CD4-positive, alpha-beta T cell treated with Interleukin-6 at 100 ng/mL for 8 hours (primary cell): ENCODE results near the gene CYB561D1.
A peak's percentile ranks its signal among the peaks of the same experiment; 100 is the strongest.
"Not testable (repeated sequence)": the region's sequence is repeated elsewhere in the genome, so short reads cannot be mapped to it uniquely, and the experiment has no call there.

ENCODE experiments used
- DNase-seq: peaks from one replicate; pipeline ENCODE4 v3.0.0-alpha.2; 2020; ENCODE audit warnings: mixed read lengths, low spot score

Gene CYB561D1, protein sequence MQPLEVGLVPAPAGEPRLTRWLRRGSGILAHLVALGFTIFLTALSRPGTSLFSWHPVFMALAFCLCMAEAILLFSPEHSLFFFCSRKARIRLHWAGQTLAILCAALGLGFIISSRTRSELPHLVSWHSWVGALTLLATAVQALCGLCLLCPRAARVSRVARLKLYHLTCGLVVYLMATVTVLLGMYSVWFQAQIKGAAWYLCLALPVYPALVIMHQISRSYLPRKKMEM

DNA sequence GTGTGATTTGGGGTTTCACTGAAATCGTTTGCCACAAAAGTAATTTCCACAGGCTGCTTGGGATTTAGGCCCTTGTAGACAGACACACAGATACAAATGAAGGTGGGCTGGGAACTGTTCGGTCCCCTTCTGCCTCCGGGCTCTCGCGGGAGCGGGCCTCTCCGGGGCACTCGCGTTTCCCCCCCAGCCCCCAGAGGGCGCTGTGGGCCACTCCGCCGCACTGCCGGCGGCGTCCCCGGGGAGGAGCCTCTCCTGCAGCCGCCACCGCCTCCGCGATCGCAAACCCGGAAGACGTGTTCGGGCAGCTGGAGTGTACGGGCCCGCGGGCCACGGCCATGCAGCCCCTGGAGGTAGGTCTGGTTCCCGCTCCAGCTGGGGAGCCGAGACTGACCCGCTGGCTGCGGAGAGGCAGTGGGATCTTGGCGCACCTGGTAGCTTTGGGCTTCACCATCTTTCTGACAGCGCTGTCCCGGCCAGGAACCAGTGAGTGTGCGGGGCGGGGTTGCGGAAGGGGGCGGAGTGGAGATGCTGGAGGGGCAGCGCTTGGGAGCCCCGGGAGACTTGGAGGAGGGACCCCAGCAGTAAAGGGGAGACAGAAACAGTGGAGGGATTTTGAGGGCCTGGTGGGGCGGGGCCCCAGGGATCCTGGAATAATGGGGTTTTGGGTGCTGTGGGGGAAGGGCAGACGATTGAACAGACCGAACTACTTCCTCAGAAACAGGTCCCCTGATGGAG, at the start of gene CYB561D1:
Gene CYB561D1 (plus strand): TSS at position 290 of the 735 bp plus-strand sequence. CDS start 46 bp downstream, at position 336.
- DNase-seq, result peak; percentile 85

DNA sequence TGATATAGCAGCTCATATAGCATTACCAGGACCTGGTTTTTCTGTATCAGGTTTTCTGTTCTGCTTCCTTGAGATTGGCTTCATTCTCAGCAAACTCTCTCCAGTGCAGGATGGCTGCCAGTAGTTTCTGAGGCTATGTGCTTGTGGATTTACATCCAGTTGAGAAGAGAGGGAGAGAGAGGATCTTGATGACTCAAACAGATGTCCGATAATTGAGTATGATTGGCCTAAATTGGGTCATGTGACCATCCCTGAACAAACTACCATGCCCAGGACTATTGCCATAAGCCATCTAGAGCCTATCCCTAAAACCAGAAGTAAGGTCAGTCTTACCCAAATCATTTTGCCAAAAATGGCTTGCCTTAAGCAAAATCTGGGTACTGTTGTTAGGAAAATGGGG, 49.5 kb upstream of the CYB561D1 start:
- DNase-seq, result no peak

DNA sequence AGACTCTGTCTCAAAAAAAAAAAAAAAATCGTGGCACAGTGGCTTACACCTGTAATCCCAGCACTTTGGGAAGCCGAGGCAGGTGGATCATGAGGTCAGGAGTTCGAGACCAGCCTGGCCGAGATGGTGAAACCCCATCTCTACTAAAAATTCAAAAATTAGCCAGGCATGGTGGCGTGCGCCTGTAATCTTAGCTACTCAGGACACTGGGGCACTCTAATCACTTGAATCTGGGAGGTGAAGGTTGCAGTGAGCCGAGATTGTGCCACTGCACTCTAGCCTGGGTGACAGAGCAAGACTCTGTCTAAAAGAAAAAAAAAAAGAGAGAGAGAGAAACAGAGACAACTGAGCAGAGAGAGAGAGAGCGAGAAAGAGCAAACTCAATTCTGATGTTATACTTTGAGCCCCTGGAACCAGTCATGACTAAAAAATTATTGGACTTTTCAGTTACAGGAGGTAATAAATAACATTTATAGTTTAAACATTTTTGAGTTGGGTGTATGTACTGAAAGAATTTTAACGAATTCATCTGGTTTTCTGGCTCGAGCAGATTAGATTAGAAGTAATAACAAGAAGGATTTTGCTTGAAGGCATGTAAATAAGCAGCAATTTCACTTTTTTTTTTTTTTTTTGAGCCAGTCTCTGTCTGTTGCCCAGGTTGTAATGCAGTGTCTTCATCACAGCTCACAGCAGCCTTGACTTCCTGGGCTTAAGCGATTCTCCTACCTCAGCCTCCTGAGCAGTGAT, 47.8 kb upstream of the CYB561D1 start:
- DNase-seq, result not testable (repeated sequence)

DNA sequence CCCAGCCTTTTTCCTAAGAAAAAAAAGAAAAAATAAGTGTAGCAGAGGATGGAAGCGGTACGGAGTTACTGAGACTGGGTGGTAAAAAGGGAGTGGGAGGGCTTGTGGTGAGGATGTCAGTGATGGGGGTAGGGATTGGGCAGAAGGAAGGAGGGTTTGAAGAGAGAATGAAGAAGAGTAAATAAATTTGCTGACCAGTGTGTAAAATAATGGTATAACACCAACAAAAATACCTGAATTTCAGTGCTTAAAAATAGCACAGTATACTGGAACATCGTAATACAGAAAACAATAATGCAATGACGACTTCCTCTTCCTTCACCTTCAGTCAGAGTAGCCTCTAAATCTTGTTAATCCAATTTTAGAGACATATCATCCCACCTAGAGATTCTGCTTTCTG, 46.4 kb upstream of the CYB561D1 start:
- DNase-seq, result no peak

DNA sequence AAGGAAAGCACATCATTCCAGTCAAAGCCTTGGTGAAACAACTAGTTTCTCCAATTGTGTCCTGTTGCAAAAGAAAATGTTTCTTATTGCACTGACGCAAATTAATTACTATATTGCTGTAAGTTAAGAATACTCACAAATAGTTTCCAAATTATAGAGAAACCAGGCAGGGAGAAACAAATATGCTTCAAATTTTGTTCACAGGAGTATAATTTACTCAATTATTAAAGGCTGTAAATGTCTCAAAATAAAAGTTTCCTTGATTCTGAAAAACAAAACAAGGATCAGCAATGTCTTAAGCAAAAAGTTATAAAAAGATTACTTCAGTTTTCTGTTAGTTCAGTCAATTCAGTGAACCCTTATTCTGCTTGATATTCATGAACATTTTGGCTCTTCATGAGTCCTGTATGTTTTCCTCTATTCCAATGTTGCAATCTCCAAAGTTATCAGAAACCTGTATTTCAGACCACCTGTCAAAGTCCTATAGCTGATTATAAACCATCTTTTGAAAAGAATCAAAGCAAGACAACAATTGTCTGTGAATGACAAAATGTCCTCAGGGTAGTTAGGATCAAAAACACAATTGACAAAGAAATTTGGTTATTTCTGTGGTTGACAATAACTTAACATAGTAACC, 39.3 kb upstream of the CYB561D1 start:
- no peak for DNase-seq

DNA sequence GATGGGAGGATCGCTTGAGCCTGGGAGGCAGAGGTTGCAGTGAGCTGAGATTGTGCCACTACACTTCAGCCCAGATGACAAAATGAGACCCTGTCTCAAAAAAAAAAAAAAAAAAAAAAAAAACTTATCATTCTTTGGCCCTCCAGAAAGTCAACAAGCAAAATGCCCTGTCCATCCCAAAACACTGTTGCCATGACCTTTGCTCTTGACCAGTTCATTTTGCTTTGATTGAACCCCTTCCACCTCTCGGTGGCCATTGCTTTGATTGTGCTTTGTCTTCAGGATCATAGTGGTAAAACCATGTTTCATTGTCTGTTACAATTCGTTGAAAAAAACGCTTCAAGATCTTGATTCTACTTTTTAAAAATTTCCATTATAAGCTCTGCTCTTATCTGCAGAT, 36.1 kb upstream of the CYB561D1 start:
- no peak for DNase-seq

DNA sequence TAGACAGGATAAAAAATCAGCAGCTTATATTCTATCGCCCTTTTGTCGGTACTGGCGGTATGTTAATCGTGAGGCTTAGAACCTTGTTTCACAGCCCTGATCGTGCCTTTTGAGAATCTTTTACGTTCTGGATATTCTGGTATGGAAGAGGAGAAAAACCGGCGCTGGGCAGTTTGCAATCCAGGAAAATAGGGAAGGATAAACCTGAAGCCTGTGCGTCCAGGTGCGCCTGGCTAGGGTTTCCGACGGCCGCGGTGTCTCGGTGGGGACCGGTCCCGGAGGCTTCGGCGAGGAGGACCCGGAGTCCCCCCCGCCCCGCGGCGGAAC, 27.8 kb upstream of the CYB561D1 start:
- no peak for DNase-seq

DNA sequence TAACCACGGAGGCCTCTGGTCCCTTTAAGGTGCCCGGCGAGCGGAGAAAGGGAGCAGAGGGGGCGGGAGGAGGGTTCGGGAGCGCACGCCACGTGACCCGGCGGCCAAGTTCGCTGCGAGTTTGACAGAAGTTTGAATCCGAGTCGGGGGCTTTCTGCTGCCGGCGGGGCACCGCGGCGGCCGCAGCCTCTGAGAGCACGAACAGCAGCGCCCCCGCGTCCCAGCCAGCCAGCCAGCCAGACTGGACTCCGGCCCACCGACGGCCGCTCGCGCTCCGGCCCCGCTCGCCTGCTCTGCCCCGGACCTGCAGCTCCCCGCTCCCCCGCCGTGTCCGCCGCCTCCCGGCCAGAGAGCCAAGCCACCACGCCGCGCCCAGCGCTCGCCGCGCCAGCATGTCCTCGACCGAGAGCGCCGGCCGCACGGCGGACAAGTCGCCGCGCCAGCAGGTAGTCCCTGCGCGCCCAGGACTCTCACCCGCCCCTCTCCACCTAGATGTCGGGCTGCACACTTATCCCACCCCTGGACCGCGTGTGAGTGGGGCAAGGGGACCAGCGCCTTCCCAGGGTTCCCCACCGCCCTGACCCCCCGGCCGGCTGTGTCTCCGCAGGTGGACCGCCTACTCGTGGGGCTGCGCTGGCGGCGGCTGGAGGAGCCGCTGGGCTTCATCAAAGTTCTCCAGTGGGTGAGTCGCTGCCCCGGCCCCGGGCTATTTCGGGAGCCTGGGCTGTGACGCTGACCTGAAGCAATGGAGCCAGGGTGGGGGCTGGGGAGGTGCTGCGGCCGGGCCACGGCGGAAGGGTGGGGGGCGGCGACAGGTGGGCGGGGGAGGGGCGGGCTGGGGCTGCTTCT, 27.2 kb upstream of the CYB561D1 start, which contains the start of gene SYPL2:
Gene SYPL2 (plus strand): TSS at position 95 of the 849 bp plus-strand sequence. CDS start 298 bp downstream, at position 393.
- no peak for DNase-seq

DNA sequence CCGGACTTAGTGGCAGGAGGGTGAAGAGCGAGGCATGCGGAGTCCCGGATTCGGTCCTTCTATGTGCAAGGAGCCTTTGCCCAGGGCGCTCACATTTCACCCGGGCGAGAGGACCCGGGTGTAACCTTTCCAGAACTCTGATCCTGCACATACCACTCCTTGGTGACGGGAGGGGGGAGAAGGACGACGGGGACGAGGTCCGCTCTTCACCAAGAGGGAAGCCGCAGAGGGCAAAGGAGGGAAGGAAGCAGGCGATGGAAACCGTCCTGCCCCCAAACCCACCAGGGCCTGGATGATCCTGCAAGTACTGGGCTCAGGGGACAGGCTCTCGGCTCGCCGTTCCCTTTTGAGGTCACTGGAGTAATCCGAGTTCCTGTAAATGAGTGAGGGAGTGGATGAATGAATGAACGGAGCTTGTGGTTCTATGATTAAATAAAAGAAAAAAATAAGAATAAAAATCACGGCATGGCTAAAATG, 26.6 kb upstream of the CYB561D1 start:
- DNase-seq, result no peak

DNA sequence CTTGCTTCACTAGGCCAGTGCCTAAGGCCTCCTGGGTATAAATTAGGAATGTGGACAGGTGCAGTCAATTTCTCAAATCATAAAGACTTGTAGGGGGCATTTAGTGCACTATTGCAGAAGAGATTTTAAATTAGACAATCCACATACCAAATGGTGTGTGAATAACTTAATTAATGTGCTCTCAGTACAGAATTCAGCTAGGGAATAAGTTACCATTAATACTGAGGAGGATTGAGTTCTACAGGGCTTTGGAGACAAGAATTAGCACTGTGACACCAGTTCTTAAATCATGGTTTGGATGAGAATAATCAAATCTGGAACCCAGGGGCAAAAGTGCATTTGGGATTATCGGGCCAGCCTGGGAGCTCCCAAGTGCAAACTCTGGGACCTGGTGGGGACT, 25.8 kb upstream of the CYB561D1 start:
- DNase-seq, result no peak

DNA sequence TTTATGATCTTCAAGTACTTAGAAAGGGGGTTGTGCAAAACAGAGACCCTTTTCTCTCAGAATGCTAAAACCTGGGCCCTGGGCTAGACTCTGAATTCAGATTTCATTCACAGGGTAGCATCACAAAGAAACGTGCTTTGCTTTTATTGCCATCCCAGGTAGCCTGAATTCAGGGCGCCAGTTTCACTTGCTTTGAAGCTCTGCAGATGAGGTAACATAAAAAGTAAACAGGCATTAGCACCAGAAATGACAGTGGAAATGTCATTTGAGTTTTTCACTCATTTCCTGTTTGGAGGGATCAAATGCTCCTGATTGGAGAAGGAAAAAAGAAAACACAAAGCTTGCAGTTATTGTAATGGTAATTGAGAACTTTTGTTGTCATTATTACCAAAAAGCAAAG, 25.0 kb upstream of the CYB561D1 start:
- DNase-seq, result no peak

DNA sequence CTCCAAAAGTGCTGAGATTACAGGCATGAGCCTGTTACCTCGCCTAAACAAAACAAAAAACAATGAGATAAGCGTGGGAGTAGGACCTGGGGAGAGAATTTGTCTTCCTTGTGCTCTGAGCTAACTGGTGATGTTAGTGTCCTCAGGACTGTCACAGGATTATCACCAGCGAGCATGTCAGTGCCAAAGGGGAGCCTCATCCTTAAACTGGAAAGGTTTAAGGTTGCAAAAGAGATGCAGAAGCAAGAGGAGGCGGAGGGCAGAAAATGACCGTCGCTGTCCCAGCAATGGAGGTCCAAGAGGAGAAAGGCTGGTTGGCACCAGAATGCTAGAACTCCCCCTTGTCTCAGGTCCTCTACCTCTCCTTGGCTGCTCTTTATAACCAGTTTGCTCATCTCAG, 23.6 kb upstream of the CYB561D1 start:
- no peak for DNase-seq

DNA sequence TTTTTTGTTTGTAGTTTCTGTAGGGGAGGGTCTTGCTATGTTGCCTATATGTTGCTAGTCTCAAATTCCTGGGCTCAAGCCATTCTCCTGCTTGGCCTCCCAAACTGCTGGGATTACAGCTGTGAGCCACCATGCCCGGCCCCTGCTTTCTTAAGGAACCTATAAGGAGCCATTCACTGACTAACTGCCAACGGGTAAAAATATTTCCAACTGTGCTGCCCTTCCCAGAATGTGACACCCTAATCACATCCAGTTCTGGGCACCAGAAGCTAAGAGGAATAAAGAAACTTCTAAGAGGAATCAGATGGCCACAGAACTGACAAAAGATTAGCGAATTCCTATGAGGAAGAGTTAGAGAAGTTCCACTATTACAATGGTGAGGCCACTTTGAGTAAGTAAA, 21.1 kb upstream of the CYB561D1 start:
- no peak for DNase-seq

DNA sequence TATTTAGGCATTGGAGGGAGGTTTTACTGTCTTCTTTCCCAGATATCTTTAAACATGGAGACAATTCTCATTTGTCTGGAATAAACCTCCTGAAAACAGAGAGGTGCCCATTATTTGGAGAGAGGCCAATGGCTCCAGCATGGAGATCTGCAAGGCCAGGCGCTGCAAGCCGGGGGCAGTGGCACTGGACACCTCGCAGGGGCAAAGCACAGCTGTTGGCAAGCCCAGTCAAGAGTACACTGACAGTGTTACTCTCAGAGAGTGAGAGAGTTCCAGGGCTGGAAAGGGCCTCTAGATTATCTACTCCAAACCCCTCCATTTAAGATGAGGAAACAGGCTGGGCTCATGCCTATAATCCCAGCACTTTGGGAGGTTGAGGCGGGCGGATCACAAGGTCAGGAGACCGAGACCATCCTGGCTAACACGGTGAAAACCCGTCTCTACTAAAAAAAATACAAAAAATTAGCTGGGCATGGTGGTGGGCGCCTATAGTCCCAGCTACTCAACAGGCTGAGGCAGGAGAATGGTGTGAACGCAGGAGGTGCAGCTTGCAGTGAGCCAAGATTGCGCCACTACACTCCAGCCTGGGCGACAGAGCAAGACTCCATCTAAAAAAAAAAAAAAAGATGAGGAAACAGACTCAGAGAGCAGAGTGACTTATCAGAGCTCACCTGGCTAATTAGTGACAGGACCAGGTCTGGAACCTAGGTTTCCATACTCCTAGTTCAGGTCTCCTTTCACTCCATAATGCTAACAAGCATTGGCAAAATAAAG, 20.4 kb upstream of the CYB561D1 start:
- not testable (repeated sequence) for DNase-seq

DNA sequence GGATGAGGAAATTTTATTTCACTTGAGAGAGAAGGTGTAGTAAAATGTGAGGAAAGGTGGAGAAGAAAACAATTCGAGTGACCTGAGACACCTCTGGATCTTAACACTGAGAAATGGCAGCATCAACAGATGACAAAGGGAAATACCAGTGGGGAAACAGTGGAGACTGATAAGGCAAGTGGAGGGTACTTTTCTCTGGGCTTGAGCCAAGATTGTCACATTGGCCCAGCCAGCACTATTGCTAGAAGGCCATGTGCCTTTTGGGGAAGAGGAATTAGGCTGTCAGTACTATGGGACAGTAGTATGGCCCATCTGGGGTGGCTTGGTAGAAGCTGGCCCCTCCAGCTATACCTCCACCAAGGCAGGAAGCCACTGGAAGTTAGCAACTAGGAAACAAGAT, 19.2 kb upstream of the CYB561D1 start:
- DNase-seq, result no peak

DNA sequence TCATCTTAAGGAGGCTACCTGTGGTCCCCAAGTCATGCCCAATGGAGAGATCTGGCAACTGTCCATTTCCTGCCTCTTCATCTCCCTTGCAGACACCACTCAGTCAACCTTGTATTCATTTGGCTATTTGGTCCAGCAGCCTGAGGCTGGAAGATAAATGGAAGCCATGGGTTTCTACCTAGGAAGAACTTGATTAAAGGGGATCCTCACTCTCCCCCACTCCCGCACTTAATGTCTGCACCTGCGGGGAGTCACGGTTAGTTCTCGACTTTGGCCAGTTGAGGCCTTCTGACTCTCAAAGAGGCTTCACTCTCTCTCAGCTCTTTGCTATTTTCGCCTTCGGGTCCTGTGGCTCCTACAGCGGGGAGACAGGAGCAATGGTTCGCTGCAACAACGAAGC, 18.6 kb upstream of the CYB561D1 start:
- no peak for DNase-seq

DNA sequence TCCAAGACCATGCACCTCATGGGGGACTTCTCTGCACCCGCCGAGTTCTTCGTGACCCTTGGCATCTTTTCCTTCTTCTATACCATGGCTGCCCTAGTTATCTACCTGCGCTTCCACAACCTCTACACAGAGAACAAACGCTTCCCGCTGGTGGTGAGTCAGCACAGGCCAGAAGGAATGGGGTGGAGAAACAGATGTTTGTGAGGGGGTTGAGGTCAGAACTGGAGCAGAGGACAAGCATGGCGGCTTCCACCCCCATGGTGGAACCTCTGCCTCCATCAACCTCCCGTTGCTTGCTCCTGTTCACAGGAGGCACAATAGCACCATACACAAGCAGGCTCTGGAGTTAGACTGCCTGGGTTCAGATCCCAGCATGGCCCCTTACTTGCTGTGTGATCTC, 17.1 kb upstream of the CYB561D1 start:
- no peak for DNase-seq

DNA sequence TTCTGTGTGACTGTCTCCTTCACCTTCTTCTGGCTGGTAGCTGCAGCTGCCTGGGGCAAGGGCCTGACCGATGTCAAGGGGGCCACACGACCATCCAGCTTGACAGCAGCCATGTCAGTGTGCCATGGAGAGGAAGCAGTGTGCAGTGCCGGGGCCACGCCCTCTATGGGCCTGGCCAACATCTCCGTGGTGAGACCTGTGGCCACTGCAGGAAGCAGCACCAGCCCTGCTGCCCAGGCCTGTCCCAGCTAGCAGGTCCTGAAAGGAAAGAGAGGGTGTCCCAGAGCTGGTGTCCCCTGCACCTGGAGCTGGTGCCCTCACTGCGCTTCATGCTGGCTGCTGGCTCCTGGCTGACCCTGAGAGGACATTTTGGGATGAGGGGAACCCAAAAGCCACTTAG, 16.1 kb upstream of the CYB561D1 start:
- DNase-seq, result no peak

DNA sequence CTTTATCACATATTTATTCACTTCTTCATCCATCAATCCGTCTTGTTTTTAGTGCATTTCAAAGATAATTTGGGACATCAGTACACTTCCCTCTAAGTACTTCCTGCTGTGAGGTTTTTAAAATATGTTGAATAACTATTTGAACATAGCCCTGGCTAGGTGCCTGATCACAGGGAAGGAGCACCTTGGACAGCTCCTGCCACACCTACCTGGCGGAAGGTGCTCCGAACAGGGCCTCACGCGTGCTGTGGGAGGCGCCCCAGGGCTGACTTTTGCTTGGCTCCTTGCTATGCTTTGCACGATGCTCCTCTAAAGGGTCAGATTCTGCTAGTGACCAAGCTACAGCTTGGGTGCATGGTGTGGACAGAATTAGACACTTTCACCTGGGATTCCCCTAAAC, 15.1 kb upstream of the CYB561D1 start:
- DNase-seq, result no peak

DNA sequence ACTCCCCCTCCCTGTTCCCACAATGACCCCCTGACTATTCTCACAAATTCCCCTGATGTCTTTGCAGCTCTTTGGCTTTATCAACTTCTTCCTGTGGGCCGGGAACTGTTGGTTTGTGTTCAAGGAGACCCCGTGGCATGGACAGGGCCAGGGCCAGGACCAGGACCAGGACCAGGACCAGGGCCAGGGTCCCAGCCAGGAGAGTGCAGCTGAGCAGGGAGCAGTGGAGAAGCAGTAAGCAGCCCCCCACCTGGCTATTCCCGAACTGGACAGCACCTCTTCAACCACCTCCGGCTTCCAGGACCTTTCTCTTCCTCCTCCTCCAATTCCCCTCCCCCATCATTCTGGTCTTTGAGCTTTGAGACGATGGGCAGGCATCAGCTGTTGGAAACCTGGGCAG, 14.6 kb upstream of the CYB561D1 start:
- no peak for DNase-seq

DNA sequence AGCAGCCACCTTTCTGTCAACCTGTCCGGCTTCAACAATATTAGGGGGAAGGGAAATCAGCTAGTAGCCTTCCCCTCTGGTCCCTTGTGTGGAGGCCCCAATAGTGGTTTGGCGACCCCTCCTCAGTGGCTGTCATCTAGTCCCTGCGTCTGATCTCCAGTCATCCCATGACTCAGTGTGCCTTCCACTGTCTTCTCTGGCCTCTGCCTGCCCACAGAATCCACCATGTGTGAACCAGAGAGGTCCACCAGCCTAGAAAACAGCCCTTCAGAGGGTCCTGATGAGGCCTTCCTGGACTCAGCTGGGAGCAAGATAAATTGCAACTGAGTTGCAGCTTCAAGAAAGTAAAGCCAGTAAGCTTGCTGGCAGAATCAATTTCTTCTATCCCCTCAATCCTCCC, 14.0 kb upstream of the CYB561D1 start:
- no peak for DNase-seq
